DMS153 (cell line): ENCODE data around the gene MTG2.

Experiments used
- DNase-seq: peaks from one replicate; lab custom pipeline; 2025; lab: John Stamatoyannopoulos, UW

Gene MTG2

GRCh38 chr20:62252342-62252966, 69.6 kb downstream of the MTG2 start:
- no peak for DNase-seq
